ENCODE results near the gene RARRES1. TPM values are rescaled to one million over a fixed set of nuclear protein-coding genes. Genes with fewer than 3 reads are reported as not detected.

RARRES1 gene
- total RNA-seq, 1 experiment from 2014 or later: 0.81 TPM

- H3K27me3 ChIP-seq (ENCODE audit: insufficient read depth, low read length): no peaks in the 10 kb centered on the region; the same call in 1 of the 2 replicates
- no peaks in the 10 kb centered on the region for H3K79me2 ChIP-seq (ENCODE audit: insufficient read depth, low read length)
- peaks cover 16% of the 10 kb centered on the region for H3K23me2 ChIP-seq (ENCODE audit: insufficient read length, low read depth, low read length, poor library complexity, severe bottlenecking)
- no peak for DNase-seq
- H2BK12ac ChIP-seq (ENCODE audit: insufficient read length, low read depth, low read length): no peak overlapping the region
- H4K8ac ChIP-seq (replicated peaks; ENCODE audit: insufficient read length, low read depth, low read length): no peak overlapping the region
- H3K9me3 Mint-ChIP-seq: no peaks in the 10 kb centered on the region
- H3K56ac ChIP-seq (ENCODE audit: insufficient read length, low read depth, low read length): no peak overlapping the region
- no peak overlapping the region for H3K27ac Mint-ChIP-seq
- no peak overlapping the region for H3K4ac ChIP-seq (ENCODE audit: low read depth, low read length)
- H2BK15ac ChIP-seq (ENCODE audit: low read depth, low read length): no peak overlapping the region
- H4K20me1 ChIP-seq (ENCODE audit: control insufficient read depth, insufficient read depth, insufficient read length): no peaks in the 10 kb centered on the region
- H3K27ac ChIP-seq (ENCODE audit: insufficient read length, low read depth, low read length): no peak overlapping the region
- no peak overlapping the region for H3K9ac ChIP-seq (ENCODE audit: extremely low read depth, insufficient read length, low read length)
- H3K4me3 Mint-ChIP-seq: no peak overlapping the region
- no peak overlapping the region for H2BK20ac ChIP-seq (ENCODE audit: low read depth, low read length, poor library complexity, severe bottlenecking)
- H3K4me1 ChIP-seq (ENCODE audit: insufficient read depth, low read length): no peaks in the 10 kb centered on the region; the same call in 1 of the 2 replicates
- no peaks in the 10 kb centered on the region for H3K9me3 ChIP-seq (ENCODE audit: control insufficient read depth, low read depth, low read length)
- no peak overlapping the region for H3K18ac ChIP-seq (ENCODE audit: insufficient read length, low read depth, low read length)
- no peak overlapping the region for H3K23ac ChIP-seq (ENCODE audit: insufficient read length, low read depth, low read length)
- no CpG with 5 or more reads among the region's 4 CpGs for WGBS (ENCODE audit: extremely low coverage, insufficient read length, low lambda C conversion rate)
- H3K36me3 Mint-ChIP-seq (ENCODE audit: insufficient read depth in 1 of 3, low read depth in 3 of 3): no peaks in the 10 kb centered on the region; a peak in 1 of 7 replicates
- no peak overlapping the region for H2BK120ac ChIP-seq (ENCODE audit: low read depth, low read length, poor library complexity, severe bottlenecking)
- H3K79me1 ChIP-seq (ENCODE audit: insufficient read depth, low read depth, low read length, poor library complexity, severe bottlenecking): no peaks in the 10 kb centered on the region
- no peak overlapping the region for H2AK5ac ChIP-seq (ENCODE audit: insufficient read length, low read length)
- H3K4me2 ChIP-seq (ENCODE audit: insufficient read depth, insufficient read length, low read length): no peak overlapping the region
- H3K14ac ChIP-seq (ENCODE audit: insufficient read depth, low read length): no peak overlapping the region
- H3T11ph ChIP-seq (ENCODE audit: low read length): no peak overlapping the region
- H4K5ac ChIP-seq (ENCODE audit: insufficient read length, low read depth, low read length): no peak overlapping the region
- no peak overlapping the region for H2BK5ac ChIP-seq (ENCODE audit: insufficient read length, low read length)
- H3K4me1 Mint-ChIP-seq: peaks cover 8 to 16% of the 10 kb centered on the region in 2 experiments
- H4K91ac ChIP-seq (ENCODE audit: insufficient read length, low read depth, low read length): no peak overlapping the region
- TF ChIP-seq, protein P1, sequence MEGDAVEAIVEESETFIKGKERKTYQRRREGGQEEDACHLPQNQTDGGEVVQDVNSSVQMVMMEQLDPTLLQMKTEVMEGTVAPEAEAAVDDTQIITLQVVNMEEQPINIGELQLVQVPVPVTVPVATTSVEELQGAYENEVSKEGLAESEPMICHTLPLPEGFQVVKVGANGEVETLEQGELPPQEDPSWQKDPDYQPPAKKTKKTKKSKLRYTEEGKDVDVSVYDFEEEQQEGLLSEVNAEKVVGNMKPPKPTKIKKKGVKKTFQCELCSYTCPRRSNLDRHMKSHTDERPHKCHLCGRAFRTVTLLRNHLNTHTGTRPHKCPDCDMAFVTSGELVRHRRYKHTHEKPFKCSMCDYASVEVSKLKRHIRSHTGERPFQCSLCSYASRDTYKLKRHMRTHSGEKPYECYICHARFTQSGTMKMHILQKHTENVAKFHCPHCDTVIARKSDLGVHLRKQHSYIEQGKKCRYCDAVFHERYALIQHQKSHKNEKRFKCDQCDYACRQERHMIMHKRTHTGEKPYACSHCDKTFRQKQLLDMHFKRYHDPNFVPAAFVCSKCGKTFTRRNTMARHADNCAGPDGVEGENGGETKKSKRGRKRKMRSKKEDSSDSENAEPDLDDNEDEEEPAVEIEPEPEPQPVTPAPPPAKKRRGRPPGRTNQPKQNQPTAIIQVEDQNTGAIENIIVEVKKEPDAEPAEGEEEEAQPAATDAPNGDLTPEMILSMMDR (conservative IDR thresholded peaks at IDR 0.05): peak; percentile 6; the same call in 1 of the 3 replicates
- H3K27me3 Mint-ChIP-seq (ENCODE audit: low read depth): peaks cover 20% of the 10 kb centered on the region
- H2AFZ ChIP-seq (ENCODE audit: low read length): no peak overlapping the region
Measured at GRCh38 chr3:158728061-158728377, 4.2 kb downstream of the RARRES1 start.

Data from H9 (cell line).